GM06990 (cell line): Measurements from ENCODE around the gene DPP10.
"Not testable (repeated sequence)": the region's sequence is repeated elsewhere in the genome, so short reads cannot be mapped to it uniquely, and the experiment has no call there.

ENCODE experiments used
- DNase-seq: peaks from one replicate; pipeline ENCODE4 v3.0.0-alpha.2; 2011; ENCODE audit not compliant: insufficient read length; ENCODE audit errors: extremely low read depth
- H3K27me3 ChIP-seq: replicated peaks from 2 replicates; pipeline ENCODE4 v1.6.0; 2011; ENCODE audit warnings: low read length; ENCODE audit not compliant: control insufficient read depth, insufficient read depth
- H3K36me3 ChIP-seq: 2 replicates; pipeline ENCODE4 v1.5.1; 2011; ENCODE audit warnings: low read length; ENCODE audit not compliant: control insufficient read depth, insufficient read depth
- H3K4me3 ChIP-seq: replicated peaks from 2 replicates; pipeline ENCODE4 v1.5.1; 2011; ENCODE audit warnings: low read depth, mild to moderate bottlenecking, control low read depth, low read length
- CTCF ChIP-seq: IDR thresholded peaks from 2 replicates; pipeline ENCODE4 v1.5.1; 2011; ENCODE audit warnings: low read length, control low read depth, mild to moderate bottlenecking, inconsistent platforms; ENCODE audit not compliant: insufficient read depth, poor library complexity, severe bottlenecking

DPP10 gene

DNA sequence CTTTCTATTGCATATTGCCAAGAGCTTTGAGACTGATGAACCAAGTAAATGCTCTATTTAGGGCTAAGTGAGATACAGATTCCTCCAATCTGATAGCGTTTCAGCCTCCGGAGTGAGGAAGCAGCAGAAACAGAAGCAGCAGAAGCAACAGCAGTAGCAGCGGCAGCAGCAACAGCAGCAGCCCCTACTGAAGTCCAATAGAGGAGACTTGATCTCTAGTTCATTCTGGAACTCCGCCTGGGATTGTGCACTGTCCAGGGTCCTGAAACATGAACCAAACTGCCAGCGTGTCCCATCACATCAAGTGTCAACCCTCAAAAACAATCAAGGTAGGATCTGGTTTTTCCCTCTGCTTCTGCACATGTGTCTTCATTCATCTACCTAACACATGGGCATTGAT lies at the start of gene DPP10:
TSS of gene DPP10 (plus strand) at position 132 of the 400 bp plus-strand sequence.
- Histone ChIP-seq H3K4me3 (no peak within 1 kb of the TSS), H3K27me3 (no peaks in the 10 kb centered on the region), H3K36me3 (no peaks in the 10 kb centered on the region)
- TF ChIP-seq CTCF = no peak
- no peak for DNase-seq

- DNase-seq = no peak
- no peak for TF ChIP-seq CTCF
- no peaks in the 10 kb centered on the region for H3K36me3 ChIP-seq
- H3K4me3 ChIP-seq = no peak overlapping the region
- no peaks in the 10 kb centered on the region for H3K27me3 ChIP-seq
Observed at GRCh38 chr2:114400890-114401289, 41.6 kb upstream of the DPP10 start.

DNA sequence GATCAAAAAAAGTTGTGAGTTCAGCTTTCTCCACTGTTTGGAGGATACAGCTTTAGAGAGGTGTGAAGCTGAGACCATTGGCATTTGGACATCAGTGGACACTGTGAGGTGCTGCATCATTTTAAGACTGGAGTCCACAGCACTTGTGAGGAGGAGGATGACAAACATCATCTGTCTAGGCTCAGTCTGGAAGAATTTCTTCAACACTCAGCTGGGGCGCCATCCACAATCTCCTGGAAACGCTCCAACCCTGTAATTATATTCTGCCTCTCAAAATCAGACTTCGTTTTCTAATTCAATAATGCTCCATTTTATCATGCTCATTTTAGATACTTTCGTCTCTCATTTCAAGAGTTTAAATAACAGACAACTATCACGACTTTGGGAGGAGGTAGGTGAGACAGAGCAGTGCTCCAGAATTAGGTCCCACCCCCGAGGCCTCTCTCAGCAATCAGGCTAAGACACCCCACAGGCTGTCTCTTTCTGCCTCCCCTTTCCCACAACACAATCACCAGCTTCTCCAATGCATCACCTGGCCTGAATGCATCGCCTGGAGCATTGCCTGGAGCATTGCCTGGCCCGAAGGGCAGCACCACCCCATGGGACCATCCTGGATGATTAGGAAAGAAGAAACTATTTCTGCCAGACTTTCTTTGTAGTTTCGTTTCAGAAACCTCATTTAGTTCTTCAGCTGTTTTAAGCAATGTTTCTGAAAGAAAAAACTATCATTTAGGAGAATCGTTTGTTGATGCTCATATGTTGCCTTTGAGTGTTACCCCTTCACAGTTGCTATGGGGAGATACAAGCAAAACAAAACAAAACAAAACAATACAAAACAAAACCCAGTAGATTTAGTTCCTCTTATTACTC lies 37.0 kb upstream of the DPP10 start:
- no peak for TF ChIP-seq CTCF
- no peak for DNase-seq
- H3K36me3 ChIP-seq = no peaks in the 10 kb centered on the region

DNA sequence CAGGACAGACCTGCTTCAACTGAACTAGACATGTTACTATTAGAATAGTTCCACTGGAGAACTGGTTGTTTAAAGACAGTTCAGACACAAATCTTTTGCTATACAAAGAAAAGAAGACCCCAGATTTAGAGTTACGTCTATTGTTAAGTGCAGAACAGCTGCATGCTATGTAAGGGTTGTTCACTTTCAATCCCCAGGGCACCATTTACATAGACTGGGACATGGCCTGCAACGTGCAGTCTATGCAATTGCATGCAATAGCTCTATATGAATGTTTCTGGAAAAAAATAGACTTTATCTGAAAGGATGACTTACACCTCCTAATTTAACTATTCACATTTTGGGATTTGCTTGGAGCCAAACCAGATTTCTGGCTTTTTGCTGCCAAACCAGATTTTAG lies 36.1 kb upstream of the DPP10 start:
- no peaks in the 10 kb centered on the region for H3K27me3 ChIP-seq
- H3K4me3 ChIP-seq = no peak overlapping the region
- DNase-seq = no peak
- TF ChIP-seq CTCF = no peak
- H3K36me3 ChIP-seq = no peaks in the 10 kb centered on the region

More for the DNA sequence above, 37.0 kb upstream of the DPP10 start:
- Histone ChIP-seq H3K4me3 (no peak overlapping the region), H3K27me3 (no peaks in the 10 kb centered on the region)

- not testable (repeated sequence) for H3K36me3 ChIP-seq, DNase-seq, H3K4me3 ChIP-seq, H3K27me3 ChIP-seq
Observed at GRCh38 chr2:114407353-114407752, 35.1 kb upstream of the DPP10 start.

GRCh38 chr2:114421781-114422180 lies 20.7 kb upstream of the DPP10 start:
- H3K36me3 ChIP-seq = no peaks in the 10 kb centered on the region
- no peak for TF ChIP-seq CTCF
- DNase-seq = no peak
- no peaks in the 10 kb centered on the region for H3K27me3 ChIP-seq
- H3K4me3 ChIP-seq = no peak overlapping the region
